Measurements from ENCODE around the gene MYO5B.
A peak's percentile ranks its signal among the peaks of the same experiment; 100 is the strongest.

The MYO5B gene

DNA sequence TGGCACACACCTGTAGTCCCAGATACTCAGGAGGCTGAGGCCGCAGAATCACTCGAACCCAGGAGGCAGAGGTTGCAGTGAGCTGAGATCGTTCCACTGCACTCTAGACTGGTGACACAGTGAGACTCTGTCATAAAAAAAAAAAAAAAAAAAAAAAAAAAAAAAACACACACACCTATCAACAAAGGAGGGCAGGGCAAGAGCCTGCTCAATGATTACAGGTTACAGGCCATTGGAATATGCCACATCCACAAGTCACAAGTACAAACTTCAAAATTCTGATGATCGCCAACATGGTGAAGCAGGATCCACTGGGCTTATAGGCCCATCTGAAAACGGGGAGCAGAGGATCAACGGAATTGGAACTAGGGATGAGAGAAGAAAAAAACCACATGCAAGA lies 6.3 kb downstream of the MYO5B start:
- no peak for DNase-seq

DNA sequence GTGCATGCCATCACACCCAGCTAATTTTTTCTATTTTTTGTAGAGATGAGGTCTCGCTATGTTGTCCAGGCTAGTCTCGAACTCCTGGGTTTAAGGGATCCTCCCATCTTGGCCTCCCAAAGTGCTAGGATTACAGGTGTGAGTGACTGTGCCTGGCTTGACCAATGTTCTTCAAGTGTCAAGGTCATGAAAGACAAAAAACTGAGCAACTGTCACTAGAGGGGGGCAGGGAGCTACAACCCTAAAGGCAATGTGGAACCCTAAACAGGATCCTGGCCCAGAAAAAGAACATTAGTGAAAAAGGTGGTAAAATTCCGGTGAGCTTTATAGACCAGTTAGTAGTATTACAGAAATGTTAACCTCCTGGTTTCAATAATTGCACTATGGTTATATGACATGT lies 7.3 kb downstream of the MYO5B start:
- DNase-seq: no peak

DNA sequence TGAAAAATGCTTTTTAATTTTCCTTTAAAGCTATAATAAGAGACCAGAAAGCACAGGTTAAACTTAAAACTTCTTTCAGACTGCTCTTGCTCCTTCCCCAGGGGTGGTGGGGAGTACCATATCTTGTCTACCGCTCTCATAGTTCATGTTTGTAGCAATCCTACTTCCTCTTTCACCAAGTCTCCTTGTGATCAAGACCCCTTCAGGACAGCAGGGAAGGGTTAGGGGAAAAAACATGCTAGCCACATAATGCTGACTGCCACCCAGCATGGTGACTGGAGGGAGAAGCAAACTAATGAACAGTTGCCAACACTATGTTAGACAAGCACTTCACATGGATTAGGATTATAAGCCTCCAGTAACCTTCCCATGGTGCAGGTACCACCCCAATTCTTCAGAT lies 8.6 kb downstream of the MYO5B start:
- DNase-seq: no peak

DNA sequence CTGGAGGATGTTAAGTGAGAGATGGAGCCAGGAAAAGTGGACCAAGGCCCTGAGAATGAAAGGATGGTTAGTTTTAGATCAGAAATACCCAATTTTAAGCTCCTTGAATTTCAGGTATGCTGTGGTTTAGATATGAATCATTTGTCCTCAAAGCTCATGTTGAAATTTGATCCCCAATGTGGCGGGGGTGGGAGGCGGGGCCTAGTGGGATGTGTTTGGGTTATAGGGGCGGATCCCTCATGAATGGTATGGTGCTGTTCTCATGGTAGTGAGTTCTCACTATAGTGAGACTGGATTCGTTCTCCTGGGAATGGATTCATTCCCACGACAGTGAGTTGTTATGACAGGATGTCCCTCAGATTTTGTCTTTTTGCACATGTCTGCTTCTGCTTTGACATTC lies 11.4 kb downstream of the MYO5B start:
- DNase-seq: peak; percentile 53

DNA sequence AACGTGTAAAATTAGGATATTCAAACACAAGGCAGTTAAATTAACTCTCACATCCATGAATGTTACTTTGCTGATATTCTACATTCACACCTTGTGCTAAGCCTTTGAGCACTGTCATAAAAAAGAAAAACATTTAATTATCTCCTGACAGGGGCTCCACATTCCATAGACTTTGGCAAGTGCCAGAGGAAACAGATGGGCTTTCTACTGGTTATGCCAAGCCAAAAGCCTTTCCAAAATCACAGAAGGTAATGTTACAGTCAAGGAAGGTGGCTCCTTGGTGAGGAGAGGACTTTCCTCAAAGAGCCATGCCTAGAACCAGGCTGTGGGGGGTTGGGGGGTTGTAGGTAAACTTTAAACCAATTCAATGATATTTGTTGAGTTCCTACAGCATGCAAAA lies 12.4 kb downstream of the MYO5B start:
- DNase-seq: no peak

DNA sequence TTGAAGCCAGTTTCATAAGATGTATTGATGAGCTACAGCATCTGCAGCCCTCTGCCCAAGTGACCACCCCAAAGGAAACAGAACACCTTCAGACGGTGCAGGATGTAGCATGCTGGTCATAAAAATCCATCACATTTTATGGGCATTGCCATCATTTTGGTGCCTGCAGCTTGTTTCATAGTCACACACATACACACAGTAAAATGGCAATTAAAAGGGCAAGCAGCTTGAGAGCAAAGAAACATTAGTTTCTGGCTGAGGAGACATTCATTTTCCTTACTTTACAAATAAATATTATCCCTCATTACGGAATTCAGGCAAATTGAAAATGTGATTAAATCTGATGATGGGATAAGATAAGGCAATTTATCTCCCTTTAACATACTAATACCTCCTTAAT lies 13.4 kb downstream of the MYO5B start:
- no peak for DNase-seq

DNA sequence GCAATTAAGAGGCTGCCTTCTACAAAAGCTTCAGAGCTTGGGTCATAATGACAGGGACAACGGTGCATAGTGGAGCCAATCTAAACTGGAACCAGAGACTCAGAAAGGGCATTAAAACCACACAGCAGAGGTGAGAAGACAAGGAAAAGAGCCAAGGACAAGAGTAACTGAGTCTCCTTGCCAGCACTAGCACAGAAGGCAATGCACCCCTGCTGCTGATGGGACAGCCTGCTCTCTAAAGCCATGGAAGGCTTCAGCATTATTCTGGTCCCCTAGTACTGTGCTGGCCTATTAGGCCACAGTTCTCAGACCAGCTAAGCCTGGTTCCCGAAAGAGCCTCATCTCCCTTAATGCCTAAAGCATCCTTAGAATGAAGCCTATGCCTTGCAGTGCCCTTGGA lies 15.5 kb downstream of the MYO5B start:
- no peak for DNase-seq

DNA sequence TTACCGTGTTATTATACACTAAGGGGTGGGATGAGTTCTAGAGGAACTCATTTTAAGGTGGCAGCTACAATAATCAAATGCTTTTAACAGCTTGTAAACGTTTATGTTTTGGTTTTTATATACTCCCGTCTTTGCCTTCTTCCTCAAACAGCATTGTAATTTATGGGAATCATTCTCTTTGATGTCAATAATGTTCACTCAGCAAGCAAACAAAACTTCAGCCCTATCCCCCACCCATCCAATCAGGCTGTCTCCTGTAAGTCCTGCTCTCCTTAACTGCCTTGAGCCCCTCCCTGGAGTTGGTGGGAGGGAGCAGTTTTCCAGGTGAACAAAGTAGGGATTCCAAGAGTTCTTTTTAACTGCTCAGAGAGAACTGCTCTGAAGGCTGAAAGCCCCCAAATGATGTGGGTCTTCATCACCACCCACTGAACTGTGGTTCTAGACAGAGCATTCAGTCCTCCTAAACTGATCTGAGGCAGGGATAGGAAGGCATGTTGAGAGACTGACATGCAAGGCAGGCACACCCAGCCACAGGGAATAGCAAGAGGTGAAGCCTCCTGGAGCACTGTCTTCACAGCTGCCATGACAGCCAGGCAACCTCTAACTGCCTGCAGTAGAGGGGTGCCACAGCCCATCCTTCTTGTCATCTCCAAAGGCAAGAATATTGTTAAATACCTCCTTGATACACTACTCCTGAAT lies 17.5 kb downstream of the MYO5B start:
- DNase-seq: no peak

DNA sequence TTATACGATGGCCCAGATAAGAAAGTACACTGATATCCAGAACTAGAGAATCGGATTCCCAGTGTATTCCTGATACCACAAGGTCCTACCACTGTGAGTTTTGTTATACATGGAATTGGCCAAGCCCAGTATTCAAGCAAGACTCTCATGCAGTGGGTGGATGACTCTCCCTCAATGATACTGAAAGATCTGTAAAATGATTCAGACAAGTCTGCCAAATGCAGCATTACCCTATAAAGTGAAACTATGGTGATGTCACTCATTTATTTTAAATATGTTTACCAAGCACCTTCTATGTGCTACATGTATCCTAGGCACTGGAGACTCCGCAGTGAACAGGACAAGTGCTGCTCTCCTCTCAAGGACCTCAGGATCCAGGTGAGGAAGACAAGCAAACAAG lies 22.6 kb downstream of the MYO5B start:
- peak; percentile 20 for DNase-seq

DNA sequence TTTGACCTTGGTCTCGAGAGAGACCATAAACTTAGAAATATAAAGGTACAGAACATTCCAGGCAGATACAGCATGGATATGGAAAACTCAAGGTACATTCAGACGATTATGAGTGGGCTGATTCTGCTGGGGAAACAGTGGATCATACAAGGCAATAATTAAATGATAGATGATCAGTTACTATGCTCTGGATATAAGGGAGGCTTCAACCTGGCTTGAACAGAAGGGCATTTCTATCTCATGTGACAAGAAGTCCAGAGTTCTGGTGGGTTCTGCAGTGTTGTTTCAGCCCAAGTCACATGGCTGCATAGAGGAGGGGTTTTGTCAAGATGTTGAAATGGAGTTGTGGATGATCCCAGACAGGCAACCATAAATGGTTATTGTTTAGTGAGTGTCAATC lies 23.5 kb downstream of the MYO5B start:
- DNase-seq: no peak

DNA sequence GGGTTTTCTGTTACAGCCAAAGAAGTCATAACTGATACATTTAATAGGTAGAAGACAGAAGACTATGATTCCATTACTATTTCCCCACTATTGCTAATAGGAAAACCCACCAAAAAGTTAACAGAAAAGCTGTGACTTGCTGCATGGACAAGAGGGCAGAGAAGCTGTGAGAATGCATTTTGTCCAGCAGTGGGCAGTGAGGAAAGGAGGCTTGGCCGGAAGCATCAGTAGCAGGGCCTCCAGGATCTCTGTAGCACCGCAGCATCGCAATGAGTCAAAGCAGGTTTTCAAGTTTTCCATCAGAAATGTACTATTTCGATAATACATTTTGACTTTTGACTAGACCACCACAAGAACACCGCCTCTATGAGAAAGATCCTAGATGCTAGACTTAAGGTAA lies 24.9 kb downstream of the MYO5B start:
- DNase-seq: no peak

DNA sequence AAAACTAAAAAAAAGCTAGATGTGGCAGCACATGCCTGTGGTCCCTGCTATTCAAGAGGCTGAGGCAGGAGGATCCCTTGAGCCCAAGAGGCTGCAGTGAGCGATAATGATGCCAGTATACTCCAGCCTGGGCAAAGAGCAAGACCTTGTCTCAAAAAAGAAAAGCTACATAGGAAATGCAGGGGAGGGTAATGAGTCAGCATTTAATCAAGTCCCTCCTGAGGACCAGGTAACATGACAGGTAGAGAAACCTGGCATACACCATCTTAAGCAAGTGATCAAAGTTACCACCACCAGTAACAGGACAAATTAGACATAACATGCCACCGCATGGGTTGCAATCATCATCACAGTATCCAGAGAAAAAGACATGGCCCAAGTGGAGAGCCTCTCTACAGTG lies 25.8 kb downstream of the MYO5B start:
- peak; percentile 30 for DNase-seq

DNA sequence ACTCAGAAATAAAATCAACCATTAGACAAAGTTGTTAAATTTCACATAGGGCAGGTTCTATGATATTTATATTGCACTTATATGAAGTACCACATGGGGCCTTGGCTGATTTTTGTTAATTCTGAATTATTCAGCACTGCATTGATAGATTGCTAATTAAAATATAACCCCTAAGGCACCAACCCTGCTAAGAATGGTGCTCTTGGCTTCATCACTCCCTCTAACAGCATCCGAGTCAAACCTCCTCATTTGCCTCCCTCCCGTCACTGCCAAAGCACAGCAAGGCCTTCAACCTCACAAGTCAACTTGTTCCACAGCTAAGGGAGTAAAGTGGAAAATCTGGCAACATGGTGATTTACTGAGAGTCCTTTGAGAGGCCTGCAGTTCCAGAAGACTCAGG lies 27.0 kb downstream of the MYO5B start:
- DNase-seq: no peak

DNA sequence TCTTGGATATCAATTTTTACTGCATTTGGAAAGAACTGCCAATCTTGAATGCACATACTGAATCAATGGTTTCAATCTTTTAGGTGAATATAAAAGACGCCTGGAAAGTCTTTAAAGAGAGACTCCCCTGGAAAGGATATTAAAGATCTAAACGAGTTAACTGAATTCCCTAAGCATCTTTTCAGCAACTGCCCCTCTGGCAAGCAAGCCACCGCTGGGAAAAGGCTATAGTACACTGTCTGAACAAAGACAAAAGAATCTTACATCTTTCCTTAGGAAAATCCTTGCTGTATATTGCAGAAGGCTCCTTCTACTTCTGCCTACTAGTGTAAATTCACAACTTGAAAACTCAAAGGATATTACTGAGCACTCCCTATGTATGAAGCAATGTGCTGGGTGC lies 28.0 kb downstream of the MYO5B start:
- no peak for DNase-seq

DNA sequence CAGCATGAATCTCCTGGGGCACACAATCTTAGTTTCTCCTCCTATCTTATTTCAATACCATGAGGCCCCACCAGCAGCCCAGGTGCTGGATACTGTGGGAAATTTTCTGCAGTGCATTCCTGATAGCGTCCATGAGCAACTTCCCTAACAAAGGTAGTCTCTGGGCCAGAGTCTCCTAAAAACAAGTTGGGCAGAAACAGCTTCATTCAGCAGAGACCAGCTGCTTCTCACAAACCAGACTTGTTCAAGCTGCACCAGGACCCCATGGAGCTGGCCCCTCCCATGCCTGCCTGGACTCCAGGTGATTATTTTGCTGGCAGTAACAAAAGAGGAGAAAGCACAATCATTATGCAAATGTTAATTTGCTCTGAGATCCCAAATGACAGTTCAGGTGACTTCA lies 31.4 kb downstream of the MYO5B start:
- no peak for DNase-seq

DNA sequence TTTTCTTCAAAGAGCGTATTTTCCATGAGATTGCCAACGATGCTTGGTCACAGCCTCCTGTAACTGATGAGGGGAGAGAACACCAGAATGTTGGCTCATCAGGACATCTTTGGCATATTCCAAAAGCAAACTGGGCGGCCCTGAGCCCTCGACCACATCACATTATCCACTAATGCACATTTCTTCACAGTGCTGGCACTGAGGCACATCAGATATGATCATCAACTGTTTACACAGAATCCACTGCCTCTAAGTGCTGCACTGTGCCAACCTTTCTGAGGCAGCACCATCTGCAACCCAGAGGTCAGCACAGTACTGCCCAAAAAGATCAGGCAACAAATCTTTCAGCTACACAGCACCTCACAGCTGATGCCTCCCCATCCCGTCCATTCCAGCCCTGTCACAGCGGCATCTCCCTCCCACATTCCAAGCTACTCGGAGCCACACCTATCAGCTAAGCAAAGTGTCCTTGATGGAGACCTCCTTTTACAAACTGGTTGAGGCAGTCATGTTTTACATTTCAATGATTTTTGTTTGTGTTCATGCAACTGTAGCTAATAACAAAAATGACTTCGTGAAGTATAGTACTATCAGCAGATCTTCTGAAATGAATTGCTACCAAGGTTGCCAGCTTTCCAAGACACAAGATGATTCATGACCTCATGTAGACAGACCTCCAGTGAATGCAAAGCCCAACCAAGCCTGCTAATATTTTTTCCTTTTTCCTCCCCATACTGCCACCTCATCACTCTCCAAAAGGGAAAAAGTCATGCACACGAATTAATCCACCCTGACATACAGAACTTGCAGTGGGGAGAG lies 32.3 kb downstream of the MYO5B start:
- DNase-seq: no peak

DNA sequence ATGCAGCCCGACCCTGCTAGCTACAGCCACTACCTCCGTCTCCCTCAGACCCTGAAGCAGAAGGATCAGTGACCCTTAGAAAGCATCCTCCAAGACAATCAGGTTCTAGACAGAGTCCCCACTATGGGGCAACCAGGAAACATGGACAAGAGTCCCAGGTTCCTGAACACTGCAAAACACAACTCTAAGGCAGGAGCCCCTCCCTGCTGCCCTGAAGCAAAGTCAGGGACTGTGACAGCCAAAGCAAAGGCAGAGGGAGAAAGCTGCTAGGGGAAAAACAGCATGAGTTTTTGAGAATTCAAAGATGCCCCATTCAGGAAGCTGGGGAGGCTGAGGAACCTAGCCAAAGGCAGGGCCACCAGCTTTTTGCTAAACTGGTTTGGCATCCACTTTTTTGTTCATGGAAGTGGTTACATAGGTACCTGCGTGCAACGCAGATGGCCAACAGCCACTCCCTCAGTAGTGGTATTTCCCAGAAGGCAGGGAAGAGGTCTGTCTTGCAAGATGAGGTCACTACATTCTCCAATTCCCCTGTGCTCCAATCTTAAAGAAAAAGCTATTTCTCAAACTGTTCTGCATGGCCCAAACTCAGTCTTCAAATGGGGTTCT lies 33.2 kb downstream of the MYO5B start:
- peak; percentile 42 for DNase-seq

DNA sequence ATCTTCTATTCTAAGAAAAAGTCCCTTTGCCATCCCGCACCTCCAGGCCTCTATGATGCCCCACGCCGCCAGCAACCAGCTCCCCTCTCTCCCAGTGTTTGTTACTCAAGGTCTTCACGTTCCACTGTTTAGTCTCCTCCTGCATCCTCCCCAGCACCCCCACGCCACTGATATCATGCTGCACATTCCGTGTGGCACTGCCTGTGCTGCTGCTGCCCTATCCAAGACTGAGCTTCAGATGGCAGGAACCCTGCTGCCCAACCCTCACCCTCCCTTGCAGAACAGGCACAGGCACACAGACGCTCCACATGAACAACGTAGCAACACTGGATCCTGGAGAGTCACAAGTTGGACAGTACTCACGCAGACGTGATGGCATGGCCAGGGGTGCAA lies 35.3 kb downstream of the MYO5B start:
- DNase-seq: peak; percentile 55

DNA sequence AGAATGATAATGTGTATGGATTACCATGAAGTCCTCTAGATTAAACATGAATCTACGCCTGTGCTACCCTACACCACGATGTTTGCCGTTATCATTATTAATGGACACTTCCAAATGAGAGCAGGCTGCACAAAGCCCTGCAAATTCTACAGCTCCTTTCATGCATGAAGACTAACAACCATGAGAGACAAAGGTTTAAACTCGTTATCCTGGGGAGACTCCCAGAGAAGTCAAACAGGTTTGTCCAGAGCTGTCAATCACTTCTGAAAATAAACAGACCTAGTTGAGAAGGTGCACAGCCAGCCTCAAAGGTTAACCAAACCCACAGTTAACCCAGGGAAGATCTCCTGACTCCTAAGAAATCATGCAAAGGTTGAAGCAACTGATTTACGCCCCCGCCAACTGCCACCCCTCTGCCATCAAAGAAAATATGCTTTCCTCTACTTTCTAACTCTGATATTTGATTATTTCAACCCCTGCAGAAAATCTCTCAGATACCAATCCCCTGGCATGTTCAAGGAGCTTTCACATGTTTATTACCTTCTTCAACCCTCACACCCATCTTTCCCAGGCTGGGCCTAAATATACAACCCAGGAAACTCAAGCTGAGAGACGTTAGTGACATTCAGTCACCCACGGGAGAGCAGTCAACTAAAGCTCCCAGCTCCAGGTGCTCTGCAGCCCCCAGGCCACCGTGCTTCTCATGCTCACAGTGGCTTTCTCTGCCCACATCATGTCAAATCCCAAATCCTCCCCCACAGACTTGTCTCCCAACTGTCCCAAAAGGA lies 35.9 kb downstream of the MYO5B start:
- peak; percentile 100 for DNase-seq

DNA sequence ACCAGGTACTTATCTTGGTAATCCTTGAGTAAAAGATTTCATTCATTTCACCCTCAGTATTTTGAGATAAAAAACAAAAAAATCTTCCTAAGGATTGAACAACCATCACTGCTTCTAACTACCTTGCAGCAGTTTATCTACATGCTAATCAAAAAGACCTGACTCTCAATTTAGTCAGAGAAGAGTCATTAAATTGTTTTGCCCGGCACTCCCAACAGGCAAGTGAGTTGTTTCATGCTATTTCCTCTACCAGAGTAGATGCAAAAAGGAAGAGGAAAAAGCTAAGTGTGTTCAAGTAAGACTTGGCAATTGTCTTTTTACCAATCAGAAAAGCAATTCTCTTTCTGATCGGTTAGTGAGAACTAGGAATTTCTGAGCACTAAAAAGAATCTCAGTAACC lies 39.5 kb downstream of the MYO5B start:
- DNase-seq: no peak

DNA sequence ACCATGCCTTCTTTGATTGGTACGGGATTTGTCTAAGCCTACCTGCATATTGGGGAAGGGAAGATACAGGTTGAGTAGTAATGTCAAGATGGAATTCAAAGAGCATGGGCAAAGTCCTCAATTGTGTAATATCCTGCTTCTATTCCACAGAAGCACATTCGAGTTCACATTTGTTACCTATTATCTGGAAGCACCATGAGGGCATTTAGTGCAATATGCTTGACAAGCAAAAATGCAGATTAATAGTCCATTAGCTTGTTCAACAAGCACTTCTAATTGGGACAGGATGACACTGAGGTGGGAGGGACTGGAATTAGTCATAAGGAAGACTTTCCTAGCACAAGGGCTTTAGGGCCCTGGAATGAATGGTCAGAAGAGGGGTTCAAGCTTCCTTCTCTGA lies 40.5 kb downstream of the MYO5B start:
- DNase-seq: no peak

DNA sequence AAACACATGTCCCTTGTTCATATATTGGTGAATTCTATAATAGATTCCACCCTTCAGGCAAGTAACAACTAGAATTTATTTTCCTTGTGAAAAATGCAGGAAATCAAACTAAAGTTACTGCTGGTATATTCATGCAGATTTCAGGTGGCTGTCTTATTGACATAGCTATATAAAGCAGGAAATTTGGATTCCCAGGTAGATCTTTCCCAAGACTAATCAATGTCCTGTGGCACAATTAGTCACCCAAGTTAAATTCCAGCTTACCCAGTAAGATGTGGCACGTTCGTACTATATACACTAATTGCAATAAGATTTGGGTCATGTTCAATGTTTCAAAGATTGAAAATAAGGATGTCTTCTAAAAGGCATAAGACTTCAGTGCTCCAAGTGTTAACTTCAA lies 42.0 kb downstream of the MYO5B start:
- no peak for DNase-seq

DNA sequence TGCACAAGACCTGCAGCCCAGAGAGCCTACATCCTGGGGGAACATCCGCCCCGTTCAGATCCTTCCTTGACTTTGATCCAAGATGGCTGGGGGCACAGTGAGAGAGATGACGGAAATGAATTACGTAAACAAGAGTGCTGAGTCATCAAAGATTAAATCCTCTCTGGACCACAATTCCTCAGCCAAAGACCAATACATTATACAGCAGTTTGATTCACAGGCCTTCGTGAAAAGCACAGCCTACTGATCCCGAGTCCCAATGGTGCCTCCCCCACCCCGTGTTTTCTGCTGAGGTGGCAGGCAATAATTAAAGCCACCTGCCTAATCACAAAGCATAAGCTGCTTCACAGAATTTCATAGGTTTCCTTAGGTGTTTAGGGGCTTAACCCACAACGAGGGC lies 43.0 kb downstream of the MYO5B start:
- DNase-seq: no peak

DNA sequence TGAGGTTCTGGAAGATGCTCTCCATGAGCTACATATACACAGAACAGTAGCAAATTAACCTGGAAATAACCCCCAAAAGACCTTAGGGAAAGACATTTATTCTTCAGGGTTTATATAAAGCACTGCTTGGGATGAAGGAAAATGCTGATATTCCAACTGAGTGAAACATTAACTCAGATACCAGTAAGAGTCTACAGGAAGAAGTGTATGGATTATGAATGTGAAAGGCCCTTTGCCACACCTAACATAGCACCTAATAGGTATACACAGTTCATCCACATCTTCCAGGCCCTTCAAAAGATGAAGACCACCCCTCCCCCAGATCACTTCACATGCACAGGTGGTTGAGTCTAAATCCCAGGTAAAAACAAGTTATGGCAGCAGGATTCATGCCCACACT lies 50.4 kb downstream of the MYO5B start:
- no peak for DNase-seq
